ENCODE data around the gene RASGRF2. TPM values are rescaled to one million over a fixed set of nuclear protein-coding genes. Genes with fewer than 3 reads are reported as not detected.
"Not testable (repeated sequence)": the region's sequence is repeated elsewhere in the genome, so short reads cannot be mapped to it uniquely, and the experiment has no call there.

The RASGRF2 gene
- total and polyA plus RNA-seq, 2 experiments from 2014 or later: 0.04 TPM; not detected in 1

DNA sequence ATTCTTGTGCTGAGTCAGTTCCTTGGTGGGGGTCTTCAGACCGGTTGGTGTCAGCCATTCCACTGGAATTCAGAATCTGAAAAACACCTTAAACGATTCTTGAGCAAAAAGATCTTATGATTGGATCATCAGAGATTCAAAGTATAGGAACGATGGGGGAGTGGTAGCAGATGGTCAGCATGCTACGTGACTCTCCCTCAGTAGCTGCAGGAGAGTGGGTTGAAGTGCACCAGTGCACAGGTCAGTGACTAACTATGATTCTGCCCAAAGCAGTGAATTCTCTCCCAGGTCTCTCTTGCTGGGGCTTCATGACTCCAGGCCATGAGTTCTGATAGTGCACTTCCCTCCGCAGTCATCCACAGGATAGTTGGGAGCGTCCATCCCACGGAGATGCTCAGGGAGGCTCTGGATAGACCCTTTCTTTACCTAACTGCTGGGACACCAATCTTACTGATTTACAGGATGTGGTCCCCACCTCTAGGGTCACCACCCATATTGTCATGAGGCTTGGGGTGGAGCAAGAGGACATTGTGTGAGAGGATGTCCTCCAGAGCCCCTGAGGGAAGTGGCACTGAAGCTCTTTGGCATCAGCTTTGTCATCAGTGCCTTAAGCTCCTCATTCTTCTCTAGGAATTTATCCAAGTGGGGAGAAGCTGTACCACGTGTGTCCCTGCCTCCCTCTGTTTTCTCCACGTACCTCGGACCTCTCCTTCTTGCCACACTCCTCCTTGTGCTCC, 62.0 kb downstream of the RASGRF2 start:
- Histone ChIP-seq H3K27me3 (replicated peaks; ENCODE audit: insufficient read depth) (no peaks in the 10 kb centered on the region), H3K4me3 (no peak overlapping the region), H3K4me2 (ENCODE audit: unreplicated experiment) (no peak overlapping the region), H3K9me3 (ENCODE audit: low read depth) (no peaks in the 10 kb centered on the region), H3K9ac (no peak overlapping the region), H4K20me1 (ENCODE audit: insufficient read depth) (no peaks in the 10 kb centered on the region), H3K4me1 (ENCODE audit: insufficient read depth) (no peaks in the 10 kb centered on the region), H3K27ac (no peak overlapping the region), H3F3A (ENCODE audit: insufficient read depth) (no peaks in the 10 kb centered on the region), H3K36me3 (ENCODE audit: low read depth) (no peaks in the 10 kb centered on the region), H3K79me2 (ENCODE audit: insufficient read depth) (no peaks in the 10 kb centered on the region), H3K9me2 (ENCODE audit: insufficient read depth) (no peaks in the 10 kb centered on the region), H2AFZ (no peak overlapping the region)
- TF ChIP-seq EZH2 (IDR thresholded peaks at IDR 0.05; ENCODE audit: insufficient read depth, poor library complexity, severe bottlenecking) (no peak), EZH2phosphoT487 (IDR thresholded peaks at IDR 0.05; ENCODE audit: insufficient read depth, low read depth) (no peak)
- no peak for DNase-seq
- WGBS, 2 experiments (ENCODE audit: low coverage in 1 of 2, low lambda C conversion rate in 2 of 2, missing lambda C conversion rate in 2 of 2): 64 to 68% methylated on average over 10 of the region's 10 CpGs
- in situ Hi-C loops (cut with MboI): no loop called here

DNA sequence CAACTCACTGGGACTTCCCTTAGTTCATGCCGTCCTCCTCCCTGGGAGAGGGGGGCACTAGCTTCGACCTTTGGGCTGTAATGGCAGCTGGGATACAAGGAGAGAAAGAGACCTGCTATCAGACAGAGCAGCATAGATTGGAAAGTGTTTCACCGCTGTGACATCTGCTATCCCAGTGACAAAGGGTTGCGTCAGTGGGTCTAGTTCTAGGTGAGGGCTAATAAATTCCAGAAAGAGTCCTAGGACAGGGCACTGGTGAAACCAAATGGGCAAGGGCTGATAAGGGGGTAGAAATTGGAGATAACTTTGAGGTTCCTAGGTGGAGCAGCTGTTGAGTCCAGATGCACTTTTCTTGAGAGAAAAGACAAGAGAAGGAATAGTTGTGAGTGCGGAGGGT, 62.5 kb downstream of the RASGRF2 start:
- Histone ChIP-seq H3K4me2 (ENCODE audit: unreplicated experiment) (no peak overlapping the region), H3K4me3 (no peak overlapping the region), H2AFZ (no peak overlapping the region), H3K9ac (no peak overlapping the region), H3K27ac (no peak overlapping the region), H4K20me1 (ENCODE audit: insufficient read depth) (no peaks in the 10 kb centered on the region), H3K9me2 (ENCODE audit: insufficient read depth) (no peaks in the 10 kb centered on the region), H3K36me3 (ENCODE audit: low read depth) (no peaks in the 10 kb centered on the region), H3K9me3 (ENCODE audit: low read depth) (no peaks in the 10 kb centered on the region), H3K27me3 (replicated peaks; ENCODE audit: insufficient read depth) (no peaks in the 10 kb centered on the region), H3K4me1 (ENCODE audit: insufficient read depth) (no peaks in the 10 kb centered on the region), H3F3A (ENCODE audit: insufficient read depth) (no peaks in the 10 kb centered on the region), H3K79me2 (ENCODE audit: insufficient read depth) (no peaks in the 10 kb centered on the region)
- no peak for DNase-seq
- TF ChIP-seq EZH2 (IDR thresholded peaks at IDR 0.05; ENCODE audit: insufficient read depth, poor library complexity, severe bottlenecking) (no peak), EZH2phosphoT487 (IDR thresholded peaks at IDR 0.05; ENCODE audit: insufficient read depth, low read depth) (no peak)
- in situ Hi-C loops (cut with MboI): no loop called here
- WGBS, 2 experiments (ENCODE audit: low coverage in 1 of 2, low lambda C conversion rate in 2 of 2, missing lambda C conversion rate in 2 of 2): 49 to 53% methylated on average over 5 of the region's 5 CpGs

DNA sequence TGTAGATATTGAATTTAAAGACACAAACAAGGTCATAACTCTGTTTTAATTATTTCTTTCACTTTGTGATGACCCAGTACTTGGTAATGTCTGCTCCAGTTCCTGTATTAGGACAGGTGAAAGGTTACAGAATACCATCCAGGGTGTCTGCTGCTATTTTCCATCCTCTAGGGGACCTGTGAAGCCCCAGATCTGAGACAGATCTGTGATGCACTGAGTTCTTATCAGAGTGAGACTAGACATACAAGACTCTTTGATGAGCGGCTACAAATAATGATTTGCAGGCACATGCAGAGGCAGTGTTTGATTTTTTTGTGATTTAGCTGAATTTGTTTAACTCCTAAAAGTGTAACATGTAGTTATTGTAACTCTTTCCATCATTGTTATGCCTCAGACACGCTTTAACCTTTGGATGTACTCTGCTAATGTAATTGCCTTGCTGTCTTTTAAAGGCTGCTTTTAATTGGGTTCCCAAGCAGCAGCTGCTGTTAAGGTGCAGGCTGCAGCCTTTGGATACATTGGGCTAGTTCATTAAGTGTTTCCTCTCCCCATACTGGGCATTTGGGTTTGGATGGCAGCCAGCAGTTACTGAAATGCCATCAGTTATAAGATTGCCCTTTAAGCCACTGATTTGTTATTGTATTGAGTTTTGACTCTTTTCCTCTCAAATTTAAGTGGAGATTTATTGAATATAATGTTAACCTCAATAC, 63.3 kb downstream of the RASGRF2 start:
- no peak overlapping the region for H2AFZ ChIP-seq
- H3K27ac ChIP-seq: no peak overlapping the region
- no peaks in the 10 kb centered on the region for H3K27me3 ChIP-seq (replicated peaks; ENCODE audit: insufficient read depth)
- DNase-seq: no peak
- H3K9me3 ChIP-seq (ENCODE audit: low read depth): no peaks in the 10 kb centered on the region
- in situ Hi-C loops (cut with MboI): no loop called here
- no peaks in the 10 kb centered on the region for H3K36me3 ChIP-seq (ENCODE audit: low read depth)
- H4K20me1 ChIP-seq (ENCODE audit: insufficient read depth): no peaks in the 10 kb centered on the region
- no peak overlapping the region for H3K9ac ChIP-seq
- 3 to 4% methylated on average over 2 of the region's 2 CpGs for WGBS, 2 experiments (ENCODE audit: low coverage in 1 of 2, low lambda C conversion rate in 2 of 2, missing lambda C conversion rate in 2 of 2)
- no peaks in the 10 kb centered on the region for H3K4me1 ChIP-seq (ENCODE audit: insufficient read depth)
- no peak overlapping the region for H3K4me3 ChIP-seq
- H3K4me2 ChIP-seq (ENCODE audit: unreplicated experiment): no peak overlapping the region
- no peaks in the 10 kb centered on the region for H3K9me2 ChIP-seq (ENCODE audit: insufficient read depth)
- H3F3A ChIP-seq (ENCODE audit: insufficient read depth): no peaks in the 10 kb centered on the region
- TF ChIP-seq EZH2 (IDR thresholded peaks at IDR 0.05; ENCODE audit: insufficient read depth, poor library complexity, severe bottlenecking): no peak
- TF ChIP-seq EZH2phosphoT487 (IDR thresholded peaks at IDR 0.05; ENCODE audit: insufficient read depth, low read depth): no peak
- no peaks in the 10 kb centered on the region for H3K79me2 ChIP-seq (ENCODE audit: insufficient read depth)

- Histone ChIP-seq H3K36me3 (ENCODE audit: low read depth) (no peaks in the 10 kb centered on the region), H3K27ac (no peak overlapping the region), H3F3A (ENCODE audit: insufficient read depth) (no peaks in the 10 kb centered on the region), H3K79me2 (ENCODE audit: insufficient read depth) (no peaks in the 10 kb centered on the region), H3K9ac (no peak overlapping the region), H4K20me1 (ENCODE audit: insufficient read depth) (no peaks in the 10 kb centered on the region), H3K4me2 (ENCODE audit: unreplicated experiment) (no peak overlapping the region), H3K9me2 (ENCODE audit: insufficient read depth) (no peaks in the 10 kb centered on the region), H3K4me3 (no peak overlapping the region), H3K27me3 (replicated peaks; ENCODE audit: insufficient read depth) (no peaks in the 10 kb centered on the region), H3K9me3 (ENCODE audit: low read depth) (no peaks in the 10 kb centered on the region), H3K4me1 (ENCODE audit: insufficient read depth) (no peaks in the 10 kb centered on the region), H2AFZ (no peak overlapping the region)
- WGBS, 2 experiments (ENCODE audit: low coverage in 1 of 2, low lambda C conversion rate in 2 of 2, missing lambda C conversion rate in 2 of 2): 41 to 47% methylated on average over 5 of the region's 5 CpGs
- DNase-seq: no peak
- in situ Hi-C loops (cut with MboI): no loop called here
- TF ChIP-seq EZH2 (IDR thresholded peaks at IDR 0.05; ENCODE audit: insufficient read depth, poor library complexity, severe bottlenecking) (no peak), EZH2phosphoT487 (IDR thresholded peaks at IDR 0.05; ENCODE audit: insufficient read depth, low read depth) (no peak)
These were observed 67.4 kb downstream of the RASGRF2 start for GRCh38 chr5:81027481-81028058.

GRCh38 chr5:81028888-81029287, 68.7 kb downstream of the RASGRF2 start:
- H3K4me2 ChIP-seq (ENCODE audit: unreplicated experiment); in situ Hi-C loops (cut with MboI); H3F3A ChIP-seq (ENCODE audit: insufficient read depth); H3K4me3 ChIP-seq; H3K27me3 ChIP-seq (replicated peaks; ENCODE audit: insufficient read depth); H3K36me3 ChIP-seq (ENCODE audit: low read depth); H4K20me1 ChIP-seq (ENCODE audit: insufficient read depth); H2AFZ ChIP-seq; DNase-seq; H3K9me2 ChIP-seq (ENCODE audit: insufficient read depth); H3K27ac ChIP-seq; H3K9me3 ChIP-seq (ENCODE audit: low read depth); H3K9ac ChIP-seq; H3K79me2 ChIP-seq (ENCODE audit: insufficient read depth); H3K4me1 ChIP-seq (ENCODE audit: insufficient read depth): not testable (repeated sequence)
- 57 to 65% methylated on average over 6 of the region's 6 CpGs for WGBS, 2 experiments (ENCODE audit: low coverage in 1 of 2, low lambda C conversion rate in 2 of 2, missing lambda C conversion rate in 2 of 2)

DNA sequence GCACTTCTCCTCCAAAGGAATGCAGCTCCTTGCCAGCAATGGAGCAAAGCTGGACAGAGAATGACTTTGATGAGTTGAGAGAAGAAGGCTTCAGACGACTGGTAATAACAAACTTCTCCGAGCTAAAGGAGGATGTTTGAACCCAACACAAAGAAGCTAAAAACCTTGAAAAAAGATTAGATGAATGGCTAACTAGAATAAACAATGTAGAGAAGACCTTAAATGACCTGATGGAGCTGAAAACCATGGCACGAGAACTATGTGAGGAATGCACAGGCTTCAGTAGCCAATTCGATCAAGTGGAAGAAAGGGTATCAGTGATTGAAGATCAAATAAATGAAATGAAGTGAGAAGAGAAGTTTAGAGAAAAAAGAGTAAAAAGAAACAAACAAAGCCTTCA, 69.6 kb downstream of the RASGRF2 start:
- 78 to 85% methylated on average over 4 of the region's 4 CpGs for WGBS, 2 experiments (ENCODE audit: low coverage in 1 of 2, low lambda C conversion rate in 2 of 2, missing lambda C conversion rate in 2 of 2)

More for the DNA sequence above, 69.6 kb downstream of the RASGRF2 start:
- H3K9me3 ChIP-seq (ENCODE audit: low read depth); DNase-seq; H3K9ac ChIP-seq; H3K4me1 ChIP-seq (ENCODE audit: insufficient read depth); H3K79me2 ChIP-seq (ENCODE audit: insufficient read depth); H3F3A ChIP-seq (ENCODE audit: insufficient read depth); H3K27ac ChIP-seq; H2AFZ ChIP-seq; H4K20me1 ChIP-seq (ENCODE audit: insufficient read depth); H3K27me3 ChIP-seq (replicated peaks; ENCODE audit: insufficient read depth); in situ Hi-C loops (cut with MboI); H3K36me3 ChIP-seq (ENCODE audit: low read depth); H3K4me2 ChIP-seq (ENCODE audit: unreplicated experiment); H3K4me3 ChIP-seq; H3K9me2 ChIP-seq (ENCODE audit: insufficient read depth): not testable (repeated sequence)

Data from GM23248 (cell line).